Measurements from ENCODE around the gene ADGRG4. TPM values are rescaled to one million over a fixed set of nuclear protein-coding genes. Genes with fewer than 3 reads are reported as not detected.

The ADGRG4 gene
- total RNA-seq, 2 donors from 2014 or later, result not detected

DNA sequence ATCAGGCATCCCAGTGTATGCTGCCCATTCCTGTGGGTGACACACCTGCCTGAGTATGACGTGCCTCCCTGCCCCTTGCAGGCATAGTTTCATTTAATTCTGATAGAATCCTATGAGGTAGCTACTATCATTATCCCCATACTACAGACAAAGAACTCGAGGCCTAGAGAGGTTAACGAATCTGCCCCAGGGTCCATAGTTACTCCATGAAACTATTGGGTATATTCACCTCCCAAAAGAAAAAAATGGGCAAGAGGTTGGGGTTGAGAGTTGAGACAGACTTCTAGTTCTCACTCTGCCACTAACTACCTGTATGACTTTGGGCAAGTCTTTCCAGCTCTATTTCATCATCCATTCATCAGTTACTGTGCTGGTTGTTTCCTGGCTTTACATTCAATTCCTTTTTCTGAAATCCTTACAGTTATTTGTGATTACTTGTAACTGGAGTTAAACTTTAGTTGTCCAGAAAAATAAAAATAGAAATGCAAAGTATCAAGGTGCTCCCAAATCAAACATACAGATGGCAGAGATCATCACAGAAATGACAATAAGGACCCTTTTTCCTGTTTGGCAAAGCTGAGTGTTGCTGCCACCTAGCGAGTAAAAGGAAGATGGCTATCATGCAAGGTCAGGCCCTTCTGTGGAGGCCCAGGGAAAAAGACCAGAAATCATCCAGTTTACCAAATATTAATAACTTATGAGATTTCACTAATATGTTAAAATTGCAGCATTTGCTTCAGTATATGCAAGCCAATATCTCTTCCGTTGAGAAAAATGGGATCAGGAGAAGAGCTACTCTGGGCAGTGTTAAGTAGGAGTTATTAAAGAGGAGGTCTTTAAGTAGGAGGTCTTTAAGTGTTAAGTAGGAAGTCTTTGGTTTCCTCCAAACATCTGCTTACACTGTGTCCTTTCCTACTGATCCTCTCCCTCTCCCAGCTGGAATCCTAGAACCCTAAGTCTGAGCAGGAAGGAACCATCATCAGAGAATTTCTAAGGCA is 32.4 kb upstream of the ADGRG4 start:
- no peaks in the 10 kb centered on the region for H3K4me1 ChIP-seq
- H3K4me3 ChIP-seq, result no peak overlapping the region
- TF ChIP-seq CTCF (IDR thresholded peaks at IDR 0.05), result peak; percentile 63 to 78
- no peaks in the 10 kb centered on the region for H3K9me3 ChIP-seq
- no peaks in the 10 kb centered on the region for H3K27me3 ChIP-seq
- no peak for DNase-seq (ENCODE audit: low spot score)
- H3K27ac ChIP-seq, result no peak overlapping the region
- H3K36me3 ChIP-seq, result no peaks in the 10 kb centered on the region

DNA sequence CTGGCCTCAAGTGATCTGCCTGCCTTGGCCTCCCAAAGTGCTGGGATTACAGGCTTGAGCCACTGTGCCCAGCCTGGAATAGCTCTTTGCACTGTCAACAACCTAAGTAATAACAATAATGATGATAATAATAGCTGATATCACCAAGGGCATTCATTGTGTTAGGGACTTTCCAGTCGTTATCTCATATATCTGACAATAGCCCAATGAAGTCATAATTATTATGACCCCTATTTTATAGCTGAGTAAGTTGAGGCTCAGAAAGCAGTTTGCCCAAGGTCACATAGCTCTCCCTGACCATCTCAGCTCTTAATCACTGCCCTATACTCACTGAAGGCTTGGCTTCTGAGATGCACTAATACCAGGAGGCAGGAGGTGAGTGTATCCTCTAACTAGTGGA is 30.8 kb upstream of the ADGRG4 start:
- no peaks in the 10 kb centered on the region for H3K27me3 ChIP-seq
- no peak overlapping the region for H3K27ac ChIP-seq
- no peak for TF ChIP-seq CTCF (IDR thresholded peaks at IDR 0.05)
- no peaks in the 10 kb centered on the region for H3K4me1 ChIP-seq
- H3K4me3 ChIP-seq, result no peak overlapping the region
- no peaks in the 10 kb centered on the region for H3K9me3 ChIP-seq
- DNase-seq (ENCODE audit: low spot score), result no peak
- H3K36me3 ChIP-seq, result no peaks in the 10 kb centered on the region

DNA sequence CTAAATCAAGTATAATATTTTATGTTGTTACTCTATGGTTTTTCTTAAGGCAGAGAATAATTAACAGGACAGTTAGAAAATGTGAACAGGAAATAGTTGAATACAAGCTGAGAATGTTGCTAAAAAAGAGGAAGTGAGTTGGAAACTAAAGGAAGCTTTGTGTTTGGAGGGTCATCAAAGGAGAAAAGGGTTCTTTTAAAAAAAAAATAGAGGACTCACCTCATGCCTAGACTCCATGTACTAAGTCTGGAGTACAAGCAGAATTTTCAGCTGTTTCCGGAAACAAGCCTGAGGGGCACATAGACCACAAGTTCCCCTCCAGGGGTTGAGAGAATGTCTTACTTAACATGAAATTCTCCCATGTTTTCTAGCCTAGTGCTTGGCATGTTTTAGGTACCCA is 29.5 kb upstream of the ADGRG4 start:
- no peaks in the 10 kb centered on the region for H3K9me3 ChIP-seq
- no peaks in the 10 kb centered on the region for H3K27me3 ChIP-seq
- no peaks in the 10 kb centered on the region for H3K4me1 ChIP-seq
- no peak overlapping the region for H3K4me3 ChIP-seq
- no peak for DNase-seq (ENCODE audit: low spot score)
- no peaks in the 10 kb centered on the region for H3K36me3 ChIP-seq
- no peak overlapping the region for H3K27ac ChIP-seq
- TF ChIP-seq CTCF (IDR thresholded peaks at IDR 0.05), result no peak

DNA sequence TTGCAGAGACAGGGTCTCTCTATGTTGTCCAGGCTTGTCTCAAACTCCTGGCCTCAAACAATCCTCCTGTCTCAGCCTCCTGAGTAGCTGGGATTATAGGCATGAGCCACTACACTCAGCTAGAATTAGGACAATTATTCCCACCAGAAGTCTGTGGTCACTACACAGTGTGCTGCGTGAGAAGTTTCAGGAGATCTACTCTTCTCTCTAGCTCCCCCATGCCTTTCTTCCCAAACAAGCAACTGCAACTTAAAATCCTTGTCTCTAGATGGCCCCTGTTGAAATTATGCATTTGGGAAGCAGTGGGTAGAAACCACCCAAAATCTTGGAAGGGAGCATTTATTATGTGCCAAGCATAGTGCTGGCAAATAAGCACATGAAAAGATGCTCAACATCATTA is 28.4 kb upstream of the ADGRG4 start:
- H3K27me3 ChIP-seq, result no peaks in the 10 kb centered on the region

GRCh38 chrX:136273986-136274385 is 26.8 kb upstream of the ADGRG4 start:
- no peak for DNase-seq (ENCODE audit: low spot score)
- TF ChIP-seq CTCF (IDR thresholded peaks at IDR 0.05), result no peak
- Histone ChIP-seq H3K36me3 (no peaks in the 10 kb centered on the region), H3K27me3 (no peaks in the 10 kb centered on the region), H3K4me3 (no peak overlapping the region), H3K9me3 (no peaks in the 10 kb centered on the region), H3K27ac (no peak overlapping the region), H3K4me1 (no peaks in the 10 kb centered on the region)

More for the DNA sequence above, 28.4 kb upstream of the ADGRG4 start:
- Histone ChIP-seq H3K4me3 (no peak overlapping the region), H3K4me1 (no peaks in the 10 kb centered on the region), H3K27ac (no peak overlapping the region), H3K36me3 (no peaks in the 10 kb centered on the region), H3K9me3 (no peaks in the 10 kb centered on the region)
- TF ChIP-seq CTCF (IDR thresholded peaks at IDR 0.05), result no peak
- DNase-seq (ENCODE audit: low spot score), result no peak
